Naive B cell (primary cell): Measurements from ENCODE around the gene ARHGAP21. TPM values are rescaled to one million over a fixed set of nuclear protein-coding genes. Genes with fewer than 3 reads are reported as not detected.
A peak's percentile ranks its signal among the peaks of the same experiment; 100 is the strongest.
"Not testable (repeated sequence)": the region's sequence is repeated elsewhere in the genome, so short reads cannot be mapped to it uniquely, and the experiment has no call there.

Experiments
- ATAC-seq, 2 donors: fragments of 150-1000 bp; cut with Tn5 transposase; 2 replicates each; pipeline ENCODE4 v1.10.0; 2021; ENCODE audit warnings: low read depth in 2 of 2, mild to moderate bottlenecking in 2 of 2, moderate library complexity in 2 of 2
- DNase-seq: peaks from one replicate; pipeline ENCODE4 v3.0.0; 2022
- H3K27ac Mint-ChIP-seq, 6 donors: one replicate each; pipeline ENCODE4 v1.8.0; 2020 to 2022; ENCODE audit warnings: mild to moderate bottlenecking in 6 of 6, mixed read lengths in 6 of 6, moderate library complexity in 5 of 6, inconsistent platforms in 2 of 6
- H3K27me3 Mint-ChIP-seq, 3 donors: one replicate each; pipeline ENCODE4 v1.8.0; 2021 to 2022; ENCODE audit warnings: mixed read lengths in 3 of 3, mild to moderate bottlenecking in 1 of 3
- H3K36me3 Mint-ChIP-seq, 2 donors: one replicate each; pipeline ENCODE4 v1.8.0; 2020 to 2022; ENCODE audit warnings: mixed read lengths in 2 of 2, inconsistent platforms in 1 of 2, mild to moderate bottlenecking in 1 of 2
- H3K4me1 Mint-ChIP-seq, 3 donors: one replicate each; pipeline ENCODE4 v1.8.0; 2020 to 2022; ENCODE audit warnings: mixed read lengths in 3 of 3, inconsistent platforms in 1 of 3, mild to moderate bottlenecking in 1 of 3, moderate library complexity in 1 of 3
- H3K4me3 Mint-ChIP-seq, 8 donors: one replicate each; pipeline ENCODE4 v1.8.0; 2020 to 2022; ENCODE audit warnings: mild to moderate bottlenecking in 8 of 8, mixed read lengths in 8 of 8, moderate library complexity in 8 of 8, inconsistent platforms in 2 of 8
- H3K9me3 Mint-ChIP-seq, 7 donors: one replicate each; pipeline ENCODE4 v1.8.0; 2020 to 2022; ENCODE audit warnings: mixed read lengths in 7 of 7, mild to moderate bottlenecking in 5 of 7, inconsistent platforms in 2 of 7, moderate library complexity in 1 of 7
- polyA plus RNA-seq, 6 donors: library from polyadenylated mRNA; unstranded; fragments of 300-500 nt; fragmentation: Illumina TruSeq; gene quantifications; one replicate each; pipeline ENCODE4 v1.2.3, GENCODE V29; 2021; ENCODE audit warnings: low read depth in 6 of 6

The ARHGAP21 gene
- polyA plus RNA-seq: 1 to 10 TPM in 1 of 6 donors, under 1 TPM in 4, not detected in 1; 0.30 to 2.2 (median 0.56) TPM

- Mint-ChIP-seq H3K27ac (peak within 1 kb of the TSS; percentile 66 to 98 (median 90)), H3K36me3 (no peaks in the 10 kb centered on the region), H3K27me3 (peaks cover 0 to 4% (median 0%) of the 10 kb centered on the region in 3 donors), H3K4me1 (peaks cover 3 to 26% (median 11%) of the 10 kb centered on the region in 3 donors), H3K9me3 (no peaks in the 10 kb centered on the region), H3K4me3 (peak within 1 kb of the TSS; percentile 90 to 98 (median 95))
- peak; percentile 8 to 10 for ATAC-seq
- peak; percentile 29 for DNase-seq
Observed at GRCh38 chr10:24723788-24724380, at the start of gene ARHGAP21. Gene ARHGAP21, minus strand, starts transcription at chr10:24723887. Its CDS starts 1,988 bp downstream, at chr10:24721899.

GRCh38 chr10:24771943-24772694 lies 48.4 kb upstream of the ARHGAP21 start:
- Mint-ChIP-seq H3K27ac (no peak overlapping the region), H3K36me3 (no peaks in the 10 kb centered on the region), H3K27me3 (peaks cover 7 to 16% (median 13%) of the 10 kb centered on the region in 3 donors), H3K4me1 (no peaks in the 10 kb centered on the region), H3K4me3 (no peak overlapping the region), H3K9me3 (peaks cover 0 to 2% (median 0%) of the 10 kb centered on the region in 7 donors)
- ATAC-seq: no peak
- no peak for DNase-seq

GRCh38 chr10:24764991-24765390 lies 41.3 kb upstream of the ARHGAP21 start:
- H3K4me3 Mint-ChIP-seq, H3K36me3 Mint-ChIP-seq, DNase-seq, H3K4me1 Mint-ChIP-seq, H3K27me3 Mint-ChIP-seq, ATAC-seq, H3K27ac Mint-ChIP-seq: not testable (repeated sequence)
- peaks cover 2 to 26% (median 17%) of the 10 kb centered on the region in 7 donors for H3K9me3 Mint-ChIP-seq

GRCh38 chr10:24762966-24763623 lies 39.4 kb upstream of the ARHGAP21 start:
- Mint-ChIP-seq H3K36me3 (peaks cover 0 to 8% of the 10 kb centered on the region in 2 donors), H3K27me3 (peaks cover 0 to 4% (median under 1%) of the 10 kb centered on the region in 3 donors), H3K27ac (no peak overlapping the region), H3K9me3 (peaks cover 2 to 26% (median 17%) of the 10 kb centered on the region in 7 donors), H3K4me1 (no peaks in the 10 kb centered on the region), H3K4me3 (no peak overlapping the region)
- DNase-seq: no peak
- no peak for ATAC-seq

- Mint-ChIP-seq H3K4me1 (no peaks in the 10 kb centered on the region), H3K27ac (no peak overlapping the region), H3K36me3 (peaks cover 0 to 8% of the 10 kb centered on the region in 2 donors), H3K4me3 (no peak overlapping the region), H3K27me3 (no peaks in the 10 kb centered on the region), H3K9me3 (peaks cover 2 to 25% (median 17%) of the 10 kb centered on the region in 7 donors)
- ATAC-seq: no peak
- no peak for DNase-seq
Observed at GRCh38 chr10:24762161-24762924, 38.7 kb upstream of the ARHGAP21 start.

- peaks cover 0 to 5% (median 3%) of the 10 kb centered on the region in 7 donors for H3K9me3 Mint-ChIP-seq
Observed at GRCh38 chr10:24759672-24760071, 36.0 kb upstream of the ARHGAP21 start.

GRCh38 chr10:24758254-24758653 lies 34.6 kb upstream of the ARHGAP21 start:
- not testable (repeated sequence) for H3K9me3 Mint-ChIP-seq, H3K27me3 Mint-ChIP-seq, ATAC-seq, H3K4me3 Mint-ChIP-seq, H3K36me3 Mint-ChIP-seq, H3K4me1 Mint-ChIP-seq, H3K27ac Mint-ChIP-seq, DNase-seq

More at GRCh38 chr10:24759672-24760071, 36.0 kb upstream of the ARHGAP21 start:
- H3K4me3 Mint-ChIP-seq: no peak overlapping the region
- ATAC-seq (no peak), DNase-seq (no peak)
- H3K36me3 Mint-ChIP-seq: no peaks in the 10 kb centered on the region
- H3K4me1 Mint-ChIP-seq: no peaks in the 10 kb centered on the region
- H3K27me3 Mint-ChIP-seq: no peaks in the 10 kb centered on the region
- peak overlapping the region in 1 of 6 donors; percentile 37 for H3K27ac Mint-ChIP-seq

- no peaks in the 10 kb centered on the region for H3K9me3 Mint-ChIP-seq
- no peaks in the 10 kb centered on the region for H3K27me3 Mint-ChIP-seq
- no peak overlapping the region for H3K27ac Mint-ChIP-seq
- H3K4me1 Mint-ChIP-seq: no peaks in the 10 kb centered on the region
- H3K4me3 Mint-ChIP-seq: no peak overlapping the region
- DNase-seq: no peak
- no peak for ATAC-seq
- H3K36me3 Mint-ChIP-seq: no peaks in the 10 kb centered on the region
Observed at GRCh38 chr10:24756283-24756682, 32.6 kb upstream of the ARHGAP21 start.

- Mint-ChIP-seq H3K9me3 (peaks cover 0 to 2% (median 0%) of the 10 kb centered on the region in 7 donors), H3K27me3 (no peaks in the 10 kb centered on the region), H3K36me3 (no peaks in the 10 kb centered on the region), H3K27ac (no peak overlapping the region), H3K4me3 (no peak overlapping the region), H3K4me1 (no peaks in the 10 kb centered on the region)
- ATAC-seq: no peak
- DNase-seq: no peak
Observed at GRCh38 chr10:24751716-24752115, 28.0 kb upstream of the ARHGAP21 start.

GRCh38 chr10:24750695-24751094 lies 27.0 kb upstream of the ARHGAP21 start:
- ATAC-seq (no peak), DNase-seq (no peak)
- Mint-ChIP-seq H3K27ac (no peak overlapping the region), H3K36me3 (no peaks in the 10 kb centered on the region), H3K9me3 (peaks cover 0 to 2% (median 0%) of the 10 kb centered on the region in 7 donors), H3K4me3 (no peak overlapping the region), H3K27me3 (no peaks in the 10 kb centered on the region), H3K4me1 (no peaks in the 10 kb centered on the region)

GRCh38 chr10:24748214-24748613 lies 24.5 kb upstream of the ARHGAP21 start:
- Mint-ChIP-seq H3K9me3 (peaks cover 0 to 2% (median 0%) of the 10 kb centered on the region in 7 donors), H3K36me3 (no peaks in the 10 kb centered on the region)

GRCh38 chr10:24744946-24745345 lies 21.3 kb upstream of the ARHGAP21 start:
- H3K27ac Mint-ChIP-seq: no peak overlapping the region
- H3K27me3 Mint-ChIP-seq: no peaks in the 10 kb centered on the region
- H3K9me3 Mint-ChIP-seq: peaks cover 0 to 2% (median 0%) of the 10 kb centered on the region in 7 donors
- H3K36me3 Mint-ChIP-seq: no peaks in the 10 kb centered on the region
- no peaks in the 10 kb centered on the region for H3K4me1 Mint-ChIP-seq
- no peak for DNase-seq
- no peak for ATAC-seq
- no peak overlapping the region for H3K4me3 Mint-ChIP-seq

More at GRCh38 chr10:24748214-24748613, 24.5 kb upstream of the ARHGAP21 start:
- H3K27me3 Mint-ChIP-seq: no peaks in the 10 kb centered on the region
- H3K4me3 Mint-ChIP-seq: no peak overlapping the region
- no peak overlapping the region for H3K27ac Mint-ChIP-seq
- no peaks in the 10 kb centered on the region for H3K4me1 Mint-ChIP-seq
- DNase-seq (no peak), ATAC-seq (no peak)

- ATAC-seq: no peak
- H3K4me1 Mint-ChIP-seq: no peaks in the 10 kb centered on the region
- peaks cover 5 to 8% (median 6%) of the 10 kb centered on the region in 3 donors for H3K27me3 Mint-ChIP-seq
- H3K4me3 Mint-ChIP-seq: no peak overlapping the region
- DNase-seq: no peak
- H3K36me3 Mint-ChIP-seq: no peaks in the 10 kb centered on the region
- peak overlapping the region in 1 of 6 donors; percentile 5 for H3K27ac Mint-ChIP-seq
- peaks cover 0 to 2% (median 0%) of the 10 kb centered on the region in 7 donors for H3K9me3 Mint-ChIP-seq
Observed at GRCh38 chr10:24740714-24741113, 17.0 kb upstream of the ARHGAP21 start.
